ENCODE measurements around the gene MED26.

Gene MED26

DNA sequence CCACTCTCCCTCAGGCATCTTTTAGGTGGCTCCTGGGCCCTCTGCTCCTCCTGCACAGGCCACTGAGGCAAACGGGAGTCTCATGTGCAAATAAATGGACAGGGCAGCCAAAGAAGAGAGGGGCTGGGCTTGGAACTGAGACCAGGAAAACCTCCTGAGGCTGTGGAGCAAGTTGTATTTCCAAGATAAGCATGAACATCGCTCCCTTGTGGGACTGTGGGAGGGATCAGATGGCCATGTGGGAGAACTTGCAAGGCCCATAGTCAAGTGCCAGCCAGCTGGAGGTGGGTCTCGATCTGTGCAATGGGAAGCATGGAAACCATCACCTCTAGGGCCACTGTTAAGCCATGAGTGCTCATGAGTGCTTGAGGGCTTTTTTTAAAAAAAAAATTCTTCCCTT, 24.9 kb downstream of the MED26 start:
- H3K79me1 ChIP-seq (ENCODE audit: low read depth, low read length) = peaks cover 34% of the 10 kb centered on the region
- H3K18ac ChIP-seq (ENCODE audit: low read length) = no peak overlapping the region
- no peak overlapping the region for H3K9ac ChIP-seq (ENCODE audit: low read depth, low read length, poor library complexity)
- no peaks in the 10 kb centered on the region for H3K9me3 ChIP-seq (replicated peaks in 1 of 2; ENCODE audit: control insufficient read depth in 2 of 2, insufficient read depth in 1 of 2, low read depth in 1 of 2, low read length in 2 of 2)
- no peak overlapping the region for H3K14ac ChIP-seq (ENCODE audit: low read length)
- H3K27ac ChIP-seq (replicated peaks; ENCODE audit: low read length) = no peak overlapping the region
- H2AFZ ChIP-seq (ENCODE audit: low read length) = no peak overlapping the region
- H3K36me3 ChIP-seq (replicated peaks in 1 of 2; ENCODE audit: control insufficient read depth in 2 of 2, insufficient read depth in 2 of 2, low read length in 2 of 2) = peaks cover 0 to 1% of the 10 kb centered on the region in 2 donors
- no peak overlapping the region for H2AK5ac ChIP-seq (ENCODE audit: low read depth, low read length)
- no peaks in the 10 kb centered on the region for H3K27me3 ChIP-seq (ENCODE audit: control insufficient read depth in 3 of 3, insufficient read depth in 3 of 3, low read depth in 1 of 3, low read length in 3 of 3)
- DNase-seq (ENCODE audit: low spot score) = no peak
- no peak overlapping the region for H2BK15ac ChIP-seq (ENCODE audit: low read length)
- no peak overlapping the region for H2BK12ac ChIP-seq (ENCODE audit: low read length)
- WGBS, 2 donors (ENCODE audit: extremely low coverage in 2 of 2, insufficient read length in 2 of 2, insufficient replicate concordance in 1 of 2) = no CpG with 5 or more reads among the region's 3 CpGs
- H2BK5ac ChIP-seq (ENCODE audit: low read length) = no peak overlapping the region
- H4K8ac ChIP-seq (ENCODE audit: low read depth, low read length) = no peak overlapping the region
- no peak overlapping the region for H3K4ac ChIP-seq (ENCODE audit: low read length)
- H3K4me2 ChIP-seq (ENCODE audit: insufficient read depth, low read length, poor library complexity, severe bottlenecking) = no peak overlapping the region
- H3K4me1 ChIP-seq (ENCODE audit: control insufficient read depth in 2 of 2, insufficient read depth in 1 of 2, low read depth in 1 of 2, low read length in 2 of 2) = no peaks in the 10 kb centered on the region
- no peak overlapping the region for H2BK120ac ChIP-seq (ENCODE audit: low read depth, low read length)
- H3K4me3 ChIP-seq (ENCODE audit: low read length in 2 of 2) = no peak overlapping the region
- peak overlapping the region; percentile 57 for H3K23ac ChIP-seq (ENCODE audit: low read depth, low read length, poor library complexity)
- no peak overlapping the region for H4K91ac ChIP-seq (ENCODE audit: low read depth, low read length, poor library complexity)

- H3K9ac ChIP-seq (ENCODE audit: low read depth, low read length, poor library complexity) = peak overlapping the region; percentile 83
- no CpG with 5 or more reads among the region's 20 CpGs for WGBS, 2 donors (ENCODE audit: extremely low coverage in 2 of 2, insufficient read length in 2 of 2, insufficient replicate concordance in 1 of 2)
Measured at GRCh38 chr19:16601378-16602052, 26.5 kb downstream of the MED26 start.

DNA sequence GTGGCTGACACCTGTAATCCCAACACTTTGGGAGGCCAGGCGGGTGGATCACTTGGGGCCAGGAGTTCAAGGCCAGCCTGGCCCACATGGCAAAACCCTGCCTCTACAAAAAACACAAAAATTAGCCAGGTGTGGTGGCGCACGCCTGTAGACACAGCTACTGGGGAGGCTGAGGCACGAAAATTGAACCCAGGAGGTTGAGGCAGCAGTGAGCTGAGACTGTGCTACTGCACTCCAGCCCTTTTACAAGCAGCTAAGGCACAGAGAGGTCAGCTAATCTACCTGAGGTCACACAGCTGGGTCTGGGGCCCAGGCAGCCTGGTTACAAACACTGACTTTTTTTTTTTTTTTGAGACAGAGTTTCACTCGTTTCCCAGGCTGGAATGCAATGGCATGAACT, 27.2 kb downstream of the MED26 start:
- Histone ChIP-seq H3K18ac (ENCODE audit: low read length) (no peak overlapping the region), H3K4me3 (ENCODE audit: low read length in 2 of 2) (no peak overlapping the region), H2BK5ac (ENCODE audit: low read length) (no peak overlapping the region), H4K91ac (ENCODE audit: low read depth, low read length, poor library complexity) (no peak overlapping the region), H2AFZ (ENCODE audit: low read length) (no peak overlapping the region), H3K4me1 (ENCODE audit: control insufficient read depth in 2 of 2, insufficient read depth in 1 of 2, low read depth in 1 of 2, low read length in 2 of 2) (no peaks in the 10 kb centered on the region), H3K23ac (ENCODE audit: low read depth, low read length, poor library complexity) (no peak overlapping the region), H2AK5ac (ENCODE audit: low read depth, low read length) (no peak overlapping the region), H3K9ac (ENCODE audit: low read depth, low read length, poor library complexity) (no peak overlapping the region), H3K4ac (ENCODE audit: low read length) (no peak overlapping the region), H3K27me3 (ENCODE audit: control insufficient read depth in 3 of 3, insufficient read depth in 3 of 3, low read depth in 1 of 3, low read length in 3 of 3) (no peaks in the 10 kb centered on the region), H2BK12ac (ENCODE audit: low read length) (no peak overlapping the region), H3K4me2 (ENCODE audit: insufficient read depth, low read length, poor library complexity, severe bottlenecking) (no peak overlapping the region), H3K14ac (ENCODE audit: low read length) (no peak overlapping the region), H2BK15ac (ENCODE audit: low read length) (no peak overlapping the region), H3K79me1 (ENCODE audit: low read depth, low read length) (peaks cover 35% of the 10 kb centered on the region), H2BK120ac (ENCODE audit: low read depth, low read length) (no peak overlapping the region), H3K27ac (replicated peaks; ENCODE audit: low read length) (no peak overlapping the region), H4K8ac (ENCODE audit: low read depth, low read length) (no peak overlapping the region), H3K36me3 (replicated peaks in 1 of 2; ENCODE audit: control insufficient read depth in 2 of 2, insufficient read depth in 2 of 2, low read length in 2 of 2) (peaks cover 0 to 1% of the 10 kb centered on the region in 2 donors), H3K9me3 (replicated peaks in 1 of 2; ENCODE audit: control insufficient read depth in 2 of 2, insufficient read depth in 1 of 2, low read depth in 1 of 2, low read length in 2 of 2) (no peaks in the 10 kb centered on the region)
- DNase-seq (ENCODE audit: low spot score) = no peak
- WGBS, 2 donors (ENCODE audit: extremely low coverage in 2 of 2, insufficient read length in 2 of 2, insufficient replicate concordance in 1 of 2) = no CpG with 5 or more reads among the region's 5 CpGs

More at GRCh38 chr19:16601378-16602052, 26.5 kb downstream of the MED26 start:
- Histone ChIP-seq H3K9me3 (replicated peaks in 1 of 2; ENCODE audit: control insufficient read depth in 2 of 2, insufficient read depth in 1 of 2, low read depth in 1 of 2, low read length in 2 of 2) (no peaks in the 10 kb centered on the region), H3K14ac (ENCODE audit: low read length) (peak overlapping the region; percentile 47), H3K18ac (ENCODE audit: low read length) (peak overlapping the region; percentile 1), H2BK120ac (ENCODE audit: low read depth, low read length) (no peak overlapping the region), H2AK5ac (ENCODE audit: low read depth, low read length) (peak overlapping the region; percentile 64), H4K91ac (ENCODE audit: low read depth, low read length, poor library complexity) (no peak overlapping the region), H3K23ac (ENCODE audit: low read depth, low read length, poor library complexity) (no peak overlapping the region), H2BK15ac (ENCODE audit: low read length) (no peak overlapping the region), H4K8ac (ENCODE audit: low read depth, low read length) (peak overlapping the region; percentile 55), H3K27me3 (ENCODE audit: control insufficient read depth in 3 of 3, insufficient read depth in 3 of 3, low read depth in 1 of 3, low read length in 3 of 3) (no peaks in the 10 kb centered on the region), H3K4me1 (ENCODE audit: control insufficient read depth in 2 of 2, insufficient read depth in 1 of 2, low read depth in 1 of 2, low read length in 2 of 2) (no peaks in the 10 kb centered on the region), H3K4ac (ENCODE audit: low read length) (no peak overlapping the region), H3K79me1 (ENCODE audit: low read depth, low read length) (peaks cover 33% of the 10 kb centered on the region), H3K4me3 (ENCODE audit: low read length in 2 of 2) (peak overlapping the region in 1 of 2 donors; percentile 24), H2AFZ (ENCODE audit: low read length) (no peak overlapping the region), H3K4me2 (ENCODE audit: insufficient read depth, low read length, poor library complexity, severe bottlenecking) (no peak overlapping the region), H3K27ac (replicated peaks; ENCODE audit: low read length) (no peak overlapping the region), H2BK12ac (ENCODE audit: low read length) (no peak overlapping the region), H2BK5ac (ENCODE audit: low read length) (peak overlapping the region; percentile 14), H3K36me3 (replicated peaks in 1 of 2; ENCODE audit: control insufficient read depth in 2 of 2, insufficient read depth in 2 of 2, low read length in 2 of 2) (peaks cover 0 to 1% of the 10 kb centered on the region in 2 donors)
- no peak for DNase-seq (ENCODE audit: low spot score)

- no peak overlapping the region for H4K8ac ChIP-seq (ENCODE audit: low read depth, low read length)
- H2BK5ac ChIP-seq (ENCODE audit: low read length) = no peak overlapping the region
- peaks cover 36% of the 10 kb centered on the region for H3K79me1 ChIP-seq (ENCODE audit: low read depth, low read length)
- H3K9ac ChIP-seq (ENCODE audit: low read depth, low read length, poor library complexity) = no peak overlapping the region
- no peak overlapping the region for H2BK120ac ChIP-seq (ENCODE audit: low read depth, low read length)
- no peak overlapping the region for H3K4me3 ChIP-seq (ENCODE audit: low read length in 2 of 2)
- H3K18ac ChIP-seq (ENCODE audit: low read length) = no peak overlapping the region
- no peak overlapping the region for H3K27ac ChIP-seq (replicated peaks; ENCODE audit: low read length)
- no peaks in the 10 kb centered on the region for H3K4me1 ChIP-seq (ENCODE audit: control insufficient read depth in 2 of 2, insufficient read depth in 1 of 2, low read depth in 1 of 2, low read length in 2 of 2)
- H3K36me3 ChIP-seq (replicated peaks in 1 of 2; ENCODE audit: control insufficient read depth in 2 of 2, insufficient read depth in 2 of 2, low read length in 2 of 2) = peaks cover 0 to 3% of the 10 kb centered on the region in 2 donors
- no peak overlapping the region for H3K14ac ChIP-seq (ENCODE audit: low read length)
- H3K4ac ChIP-seq (ENCODE audit: low read length) = no peak overlapping the region
- H3K23ac ChIP-seq (ENCODE audit: low read depth, low read length, poor library complexity) = no peak overlapping the region
- H4K91ac ChIP-seq (ENCODE audit: low read depth, low read length, poor library complexity) = no peak overlapping the region
- H2BK12ac ChIP-seq (ENCODE audit: low read length) = no peak overlapping the region
- H2AFZ ChIP-seq (ENCODE audit: low read length) = no peak overlapping the region
- no peak overlapping the region for H3K4me2 ChIP-seq (ENCODE audit: insufficient read depth, low read length, poor library complexity, severe bottlenecking)
- no peak overlapping the region for H2BK15ac ChIP-seq (ENCODE audit: low read length)
- DNase-seq (ENCODE audit: low spot score) = no peak
- H3K27me3 ChIP-seq (ENCODE audit: control insufficient read depth in 3 of 3, insufficient read depth in 3 of 3, low read depth in 1 of 3, low read length in 3 of 3) = no peaks in the 10 kb centered on the region
- no peaks in the 10 kb centered on the region for H3K9me3 ChIP-seq (replicated peaks in 1 of 2; ENCODE audit: control insufficient read depth in 2 of 2, insufficient read depth in 1 of 2, low read depth in 1 of 2, low read length in 2 of 2)
- no CpG with 5 or more reads among the region's 6 CpGs for WGBS, 2 donors (ENCODE audit: extremely low coverage in 2 of 2, insufficient read length in 2 of 2, insufficient replicate concordance in 1 of 2)
- no peak overlapping the region for H2AK5ac ChIP-seq (ENCODE audit: low read depth, low read length)
Measured at GRCh38 chr19:16599655-16600346, 28.2 kb downstream of the MED26 start.

Measured in neuronal stem cell (in vitro differentiated cells).